Measurements from ENCODE around the gene TBC1D16.

GRCh38 chr17:80080081-80080480, 44.4 kb upstream of the TBC1D16 start:
- TF ChIP-seq CTCF (IDR thresholded peaks at IDR 0.05; ENCODE audit: poor library complexity) (no peak), EZH2phosphoT487 (IDR thresholded peaks at IDR 0.05; ENCODE audit: low read depth, severe bottlenecking, unreplicated experiment) (no peak), EZH2 (IDR thresholded peaks at IDR 0.05; ENCODE audit: borderline replicate concordance) (no peak)

All from hepatocyte (in vitro differentiated cells).